Hematopoietic multipotent progenitor cell treated with erythropoietin and hydrocortisone succinate and interleukin-3 and kit ligand, for 15 days (in vitro differentiated cells): ENCODE data around the gene FNIP2.
"Not testable (repeated sequence)": the region's sequence is repeated elsewhere in the genome, so short reads cannot be mapped to it uniquely, and the experiment has no call there.

Source experiments
- DNase-seq: peaks from one replicate; pipeline ENCODE4 v3.0.0-alpha.2; 2015; ENCODE audit warnings: low spot score

FNIP2 gene

DNA sequence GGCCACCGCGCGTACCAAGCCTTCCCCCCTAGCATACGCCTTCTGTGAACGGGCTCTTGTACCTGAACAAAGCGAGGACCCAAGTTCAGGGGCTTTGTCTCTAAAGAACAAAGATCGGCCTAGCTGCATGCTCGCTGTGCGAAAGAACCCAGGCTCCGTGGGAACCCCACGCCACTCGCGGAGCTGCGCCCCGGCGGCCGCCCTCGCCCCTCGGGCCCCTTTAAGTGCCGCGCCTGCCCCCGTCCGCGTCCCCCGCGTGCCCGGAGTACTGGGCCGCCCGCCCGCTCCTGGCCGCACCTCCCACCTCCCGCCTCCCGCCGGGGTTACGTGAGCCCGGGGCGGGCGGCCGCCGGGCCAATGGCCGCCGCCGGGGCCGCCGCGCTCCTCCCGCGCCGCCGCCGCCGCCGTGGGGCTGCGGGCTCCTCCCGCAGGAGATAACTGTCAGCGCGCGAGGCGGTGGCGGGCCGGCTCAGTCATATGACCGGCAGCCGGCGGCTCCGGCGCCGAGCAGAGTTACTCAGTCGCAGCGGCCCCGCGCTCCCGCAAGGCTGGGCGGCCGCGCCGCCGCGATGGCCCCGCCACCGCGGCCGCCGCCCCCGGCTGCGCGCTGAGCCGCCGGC is at the start of gene FNIP2:
Gene FNIP2 (plus strand): TSS at position 472 of the 620 bp plus-strand sequence. CDS start 187 bp downstream, outside the sequence.
- DNase-seq: peak; percentile 84

DNA sequence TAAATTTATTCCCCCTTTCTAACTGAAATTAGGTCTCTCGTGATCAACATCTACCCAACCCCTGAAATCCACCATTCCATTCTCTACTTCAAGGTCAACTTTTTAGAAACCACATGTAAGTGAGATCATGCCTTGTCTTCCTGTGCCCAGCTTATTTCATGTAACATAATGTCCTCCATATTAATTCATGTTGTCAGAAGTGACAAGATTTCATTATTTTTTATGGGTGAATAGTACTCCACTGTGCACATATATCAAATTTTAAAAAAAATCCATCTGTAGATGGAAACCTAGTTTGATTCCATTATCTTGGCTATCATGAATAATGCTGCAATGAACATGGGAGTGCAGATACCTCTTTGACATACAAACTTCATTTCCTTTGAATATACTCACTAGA is 47.1 kb upstream of the FNIP2 start:
- DNase-seq: no peak

DNA sequence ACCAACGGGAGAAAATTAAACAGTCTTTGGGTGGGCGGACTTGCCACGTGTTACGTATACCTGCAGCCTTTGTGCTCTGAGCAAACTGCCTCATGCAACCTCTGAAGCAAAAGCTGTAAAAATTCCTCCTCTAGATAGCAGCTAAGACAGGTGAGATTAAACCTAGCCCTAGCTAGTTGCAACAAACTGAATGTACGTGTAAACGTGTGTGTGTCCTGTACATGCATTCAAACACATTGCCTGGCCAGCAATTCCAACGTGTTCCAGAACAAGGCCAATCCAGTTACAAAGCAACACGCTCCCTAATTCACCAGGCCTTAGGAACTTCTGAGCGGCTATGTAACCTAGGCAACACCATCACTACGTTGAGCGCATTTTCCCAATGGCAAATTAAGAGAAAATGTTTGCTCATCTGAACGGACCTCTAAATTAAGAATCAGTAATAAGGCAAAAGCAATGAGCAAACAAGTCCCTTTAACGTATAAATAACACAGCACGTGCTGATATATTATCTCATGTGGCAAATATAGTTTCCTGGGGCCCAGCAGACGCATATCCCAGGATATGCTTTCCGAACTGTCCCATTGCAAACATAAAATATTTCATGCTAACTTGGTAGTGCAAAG is 46.4 kb upstream of the FNIP2 start:
- DNase-seq: peak; percentile 18

DNA sequence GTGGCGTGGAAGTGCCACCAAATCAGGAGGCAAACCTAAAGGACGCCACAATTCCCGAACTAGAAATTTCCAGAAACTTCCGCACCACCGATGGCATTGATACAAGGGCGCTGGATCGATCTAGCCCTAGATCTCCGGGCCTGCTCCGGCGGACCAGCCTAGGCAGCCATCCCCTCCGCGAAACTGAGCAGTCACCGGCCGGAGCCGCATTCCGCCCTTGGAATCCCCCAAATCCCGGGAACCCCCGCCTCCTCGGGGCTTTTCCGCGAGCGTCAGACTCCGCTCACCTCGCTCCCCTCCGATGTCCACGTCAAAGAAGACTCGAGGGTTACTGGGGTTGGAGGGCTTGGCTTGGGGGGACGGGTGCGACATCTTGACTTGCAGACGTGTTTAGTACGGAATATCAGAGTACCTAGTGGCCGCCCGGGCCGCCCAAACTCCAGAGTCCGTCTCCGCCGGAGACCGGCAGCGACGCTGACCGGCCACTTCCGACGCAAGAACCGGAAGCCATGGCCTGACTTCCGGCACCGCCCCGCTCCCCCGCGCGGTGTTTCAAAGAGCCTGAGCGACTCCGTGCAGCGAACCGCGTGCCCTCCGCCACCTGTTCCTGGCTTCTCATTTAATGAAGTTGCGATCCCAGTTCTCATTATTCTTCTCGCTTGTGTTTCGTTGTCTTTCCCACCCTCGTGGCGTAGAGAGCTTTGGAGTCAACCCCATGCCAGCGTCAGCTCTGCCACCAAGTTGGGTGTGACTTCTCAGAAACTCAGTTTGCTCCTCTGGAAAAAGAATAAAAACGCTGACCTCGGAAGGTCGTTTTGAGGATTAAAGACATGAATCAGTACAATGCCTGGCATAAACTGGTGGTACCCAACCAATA is 45.7 kb upstream of the FNIP2 start, which contains the start of gene PPID:
Gene PPID (minus strand): TSS at position 480 of the 877 bp plus-strand sequence. CDS start 108 bp downstream, at position 372.
- DNase-seq: peak; percentile 82

DNA sequence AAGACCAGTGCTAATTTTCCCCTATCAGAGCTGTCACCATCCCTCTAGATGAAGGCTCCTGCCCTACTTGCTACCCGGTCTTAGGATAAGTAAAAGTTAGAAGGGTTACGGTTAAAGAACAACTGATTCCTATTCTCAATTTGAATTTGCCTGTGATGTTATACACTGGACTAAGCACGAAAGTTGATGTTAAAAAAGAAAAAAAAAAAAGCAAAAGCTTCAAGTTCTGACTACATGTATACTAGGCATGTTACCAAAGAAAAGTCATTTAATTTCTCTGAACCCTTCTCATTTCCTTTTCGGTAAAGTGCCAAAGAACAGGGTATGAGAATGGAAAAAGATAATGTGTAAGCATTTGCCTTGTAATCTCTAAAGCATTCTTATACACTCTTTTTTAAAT is 44.2 kb upstream of the FNIP2 start:
- no peak for DNase-seq

DNA sequence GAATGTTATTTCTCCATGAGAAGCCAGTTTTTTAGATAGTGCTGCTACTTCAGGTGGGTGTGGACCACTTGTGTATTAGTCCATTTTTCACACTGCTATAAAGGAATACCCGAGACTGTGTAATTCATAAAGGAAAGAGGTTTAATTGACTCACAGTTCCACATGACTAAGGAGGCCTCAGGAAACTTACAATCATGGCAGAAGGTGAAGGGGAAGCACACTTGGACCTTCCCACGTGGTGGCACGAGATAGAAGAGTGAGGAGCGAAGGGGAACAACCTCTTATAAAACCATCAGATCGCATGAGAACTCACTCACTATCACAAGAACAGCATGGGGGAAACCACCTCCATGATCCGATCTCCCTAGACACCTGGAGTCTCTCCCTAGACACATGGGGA is 42.2 kb upstream of the FNIP2 start:
- no peak for DNase-seq

DNA sequence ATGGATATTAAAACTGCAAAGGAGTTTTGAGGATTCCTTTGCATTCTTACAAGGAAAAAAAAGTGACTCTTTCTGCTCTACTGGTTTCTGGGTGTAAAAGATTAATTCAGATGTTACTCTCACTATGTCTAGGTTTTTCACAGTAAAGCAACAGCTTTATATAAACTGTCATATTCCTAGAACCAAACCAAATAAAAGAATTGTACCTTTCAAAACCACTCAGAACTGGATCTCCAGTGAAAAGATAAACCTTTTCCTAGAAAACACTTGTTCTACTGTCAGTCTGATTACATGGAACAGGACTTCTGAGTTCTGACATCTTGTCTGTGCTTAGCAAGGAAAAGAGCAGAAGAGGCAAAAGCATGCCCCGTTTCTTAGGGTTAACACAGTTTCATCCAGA is 40.6 kb upstream of the FNIP2 start:
- no peak for DNase-seq

DNA sequence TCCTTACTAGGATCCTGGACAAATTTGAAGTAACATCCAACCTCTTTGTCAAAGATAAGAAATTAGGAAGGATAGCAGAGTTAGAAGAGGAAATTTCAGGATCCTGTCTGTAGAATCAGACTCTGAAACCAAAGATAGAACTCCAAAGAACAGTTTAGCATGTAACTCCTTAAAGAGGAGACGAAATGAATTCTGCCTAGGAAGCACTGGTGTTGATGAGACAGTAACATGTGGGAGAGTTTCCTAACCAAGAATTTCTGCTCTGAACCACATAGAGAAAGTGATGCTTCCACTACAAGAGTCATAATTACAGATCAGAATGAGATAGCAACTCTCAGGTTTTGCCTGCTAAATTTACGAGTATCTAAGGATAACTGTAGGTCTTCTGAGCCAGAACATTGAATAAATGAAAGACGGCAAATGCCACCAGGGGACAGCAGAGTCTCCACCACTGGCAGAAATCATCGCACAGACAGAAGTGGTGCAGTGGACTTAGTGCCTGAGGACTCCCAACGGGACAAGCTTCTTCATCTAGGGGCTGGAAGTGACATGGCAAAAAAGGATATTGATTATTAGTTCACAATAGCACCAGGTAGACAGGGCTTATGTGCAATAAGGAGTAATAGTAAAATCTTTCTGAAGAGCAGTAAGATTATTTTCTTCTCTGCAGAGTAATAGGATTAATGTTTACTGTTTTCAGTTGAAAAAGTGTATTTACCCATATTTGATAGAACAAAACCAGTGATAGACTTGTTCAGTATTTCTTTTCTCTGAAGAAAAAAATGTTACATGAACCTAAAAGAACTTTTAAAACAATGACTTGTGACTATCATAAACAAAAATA is 38.9 kb upstream of the FNIP2 start:
- DNase-seq: peak; percentile 55

DNA sequence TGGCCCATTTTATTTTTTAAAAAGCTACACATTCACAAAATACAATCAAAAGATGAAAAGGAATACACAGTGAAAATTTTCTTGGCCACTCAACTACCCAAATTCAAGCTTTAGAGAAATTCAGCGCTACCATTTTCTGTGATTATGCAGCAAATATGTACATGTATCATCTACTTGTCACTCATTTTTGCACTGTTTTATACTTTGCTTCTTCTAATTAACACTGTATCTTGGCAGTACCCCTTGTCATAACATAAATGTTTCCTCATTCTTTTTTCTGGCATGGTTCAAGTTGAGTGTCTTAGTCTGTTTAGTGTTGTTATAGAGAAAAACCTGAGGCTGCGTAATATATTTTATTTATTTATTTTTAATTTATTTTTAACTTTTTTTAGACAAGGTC is 30.0 kb upstream of the FNIP2 start:
- DNase-seq: no peak

DNA sequence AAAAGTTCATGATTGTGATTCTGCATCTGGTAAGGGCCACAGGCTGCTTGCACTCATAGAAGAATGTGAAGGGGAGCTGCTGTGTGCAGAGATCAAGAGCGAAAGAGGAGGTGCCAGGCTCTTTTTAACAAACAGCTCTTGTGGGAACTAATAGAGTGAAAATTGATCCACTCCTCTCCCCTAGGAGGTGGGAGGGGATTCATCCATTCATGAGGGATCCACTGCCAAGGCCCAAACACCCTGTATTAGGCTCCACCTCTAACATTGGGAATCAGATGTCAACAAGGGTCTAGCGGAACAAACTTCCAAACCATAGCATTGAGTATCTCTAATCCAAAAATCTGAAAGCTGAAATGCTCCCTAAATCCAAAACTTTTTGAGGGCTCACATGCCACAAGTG is 29.2 kb upstream of the FNIP2 start:
- DNase-seq: no peak

DNA sequence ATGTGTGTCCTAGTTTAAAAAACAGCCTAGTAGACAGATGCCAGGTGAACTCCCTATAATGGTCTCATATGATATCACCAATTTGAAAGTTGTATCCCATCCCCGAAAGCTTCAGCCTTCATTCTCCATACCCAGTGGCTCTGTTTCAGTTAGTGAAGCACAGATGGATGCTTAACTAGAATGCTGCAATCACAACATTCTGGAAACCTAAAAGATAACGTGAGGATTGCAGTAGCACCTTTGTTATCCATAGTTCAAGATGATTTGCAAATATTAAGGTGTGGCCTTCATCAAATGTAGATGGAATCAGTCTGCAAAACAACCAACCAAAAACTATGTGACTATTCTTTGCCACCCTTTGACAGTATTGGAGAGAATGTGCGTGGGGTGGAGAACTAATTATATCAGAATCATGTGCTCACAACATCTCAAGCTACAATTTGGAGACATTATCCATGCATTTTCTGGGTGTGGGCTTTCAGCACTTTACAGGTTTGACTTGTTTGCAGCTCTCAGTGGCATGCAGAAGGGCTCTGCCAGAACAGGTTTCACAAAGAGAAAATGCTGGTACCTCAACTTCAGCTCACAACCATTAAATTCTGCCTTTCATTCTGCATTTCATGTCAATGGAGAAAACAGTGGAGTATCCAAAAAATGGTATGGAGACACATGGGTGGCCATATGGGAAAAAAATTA is 27.4 kb upstream of the FNIP2 start:
- DNase-seq: no peak

DNA sequence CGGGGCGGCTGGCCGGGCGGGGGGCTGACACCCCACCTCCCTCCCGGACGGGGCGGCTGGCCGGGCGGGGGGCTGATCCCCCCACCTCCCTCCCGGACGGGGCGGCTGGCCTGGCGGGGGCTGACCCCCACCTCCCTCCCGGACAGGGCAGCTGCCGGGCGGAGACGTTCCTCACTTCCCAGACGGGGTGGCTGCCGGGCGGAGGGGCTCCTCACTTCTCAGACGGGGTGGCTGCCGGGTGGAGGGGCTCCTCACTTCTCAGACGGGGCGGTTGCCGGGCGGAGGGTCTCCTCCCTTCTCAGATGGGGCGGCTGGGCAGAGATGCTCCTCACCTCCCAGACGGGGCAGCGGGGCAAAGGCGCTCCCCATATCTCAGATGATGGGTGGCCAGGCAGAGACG is 22.3 kb upstream of the FNIP2 start:
- not testable (repeated sequence) for DNase-seq

DNA sequence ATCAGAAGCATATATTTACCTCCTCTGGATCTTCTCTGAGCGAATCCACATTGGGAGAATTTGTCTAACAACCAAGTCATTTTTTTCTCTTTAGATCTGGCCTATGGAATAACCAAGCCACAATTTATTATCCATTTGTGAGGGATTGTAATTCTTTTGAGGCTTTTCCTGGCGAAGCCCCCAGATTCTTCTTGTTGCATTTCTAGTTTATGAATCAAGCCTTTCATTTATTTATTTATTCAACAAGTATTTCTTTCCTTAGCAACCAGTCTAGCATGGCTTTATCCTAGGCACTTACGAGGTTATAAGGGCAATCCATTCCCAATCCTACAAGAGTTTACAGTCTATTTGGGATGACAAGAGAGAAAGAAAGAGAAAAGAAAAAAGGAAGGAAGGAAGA is 18.4 kb upstream of the FNIP2 start:
- DNase-seq: no peak

DNA sequence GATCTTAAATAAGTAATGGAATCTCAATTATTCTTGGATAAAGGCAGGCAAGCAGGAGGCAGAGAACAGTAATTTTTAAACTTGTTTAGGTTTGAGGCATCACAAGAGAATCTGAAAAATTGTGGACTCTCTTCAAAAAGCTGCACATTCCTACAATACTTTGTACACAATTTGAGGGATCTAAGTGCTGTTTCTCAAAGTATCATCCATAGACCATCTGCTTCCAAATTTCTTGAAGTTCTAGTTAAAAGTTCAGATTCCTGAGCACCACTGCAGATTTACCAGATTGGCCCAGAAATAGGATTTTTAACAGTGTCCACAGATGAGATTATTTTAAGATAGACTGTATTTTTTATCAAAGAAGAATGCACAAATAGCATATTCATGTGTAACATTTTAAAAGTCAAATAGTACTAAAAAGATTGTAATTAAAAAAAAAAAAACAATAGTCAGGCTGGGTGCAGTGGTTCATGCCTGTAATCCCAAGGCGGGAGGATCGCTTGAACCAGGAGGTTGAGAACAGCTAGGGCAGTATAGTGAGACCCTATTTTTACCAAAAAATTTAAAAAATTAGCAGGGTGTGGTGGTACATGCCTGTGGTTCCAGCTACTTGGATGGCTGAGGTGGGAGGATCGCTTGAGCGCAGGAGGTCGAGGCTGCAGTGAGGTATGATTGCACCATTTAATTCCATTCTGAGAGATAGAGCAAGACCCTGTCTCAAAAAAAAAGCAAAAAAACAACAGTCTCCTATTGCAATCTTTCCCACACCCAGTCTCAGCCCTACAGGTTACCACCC is 14.2 kb upstream of the FNIP2 start:
- DNase-seq: no peak

DNA sequence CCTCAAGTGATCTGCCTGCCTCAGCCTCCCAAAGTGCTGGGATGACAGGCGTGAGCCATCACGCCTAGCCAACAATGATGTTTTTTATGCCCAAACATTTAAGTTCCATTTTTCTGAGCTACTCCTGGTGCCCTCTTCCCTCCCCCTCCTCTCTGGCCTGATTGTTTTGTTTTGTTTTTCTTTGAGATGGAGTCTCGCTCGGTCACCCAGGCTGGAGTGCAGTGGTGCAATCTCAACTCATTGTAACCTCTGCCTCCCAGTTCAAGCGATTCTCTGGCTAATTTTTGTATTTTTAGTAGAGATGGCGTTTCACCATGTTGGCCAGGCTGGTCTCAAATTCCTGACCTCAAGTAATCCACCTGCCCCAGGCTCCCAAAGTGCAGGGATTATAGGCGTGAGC is 13.0 kb upstream of the FNIP2 start:
- not testable (repeated sequence) for DNase-seq

DNA sequence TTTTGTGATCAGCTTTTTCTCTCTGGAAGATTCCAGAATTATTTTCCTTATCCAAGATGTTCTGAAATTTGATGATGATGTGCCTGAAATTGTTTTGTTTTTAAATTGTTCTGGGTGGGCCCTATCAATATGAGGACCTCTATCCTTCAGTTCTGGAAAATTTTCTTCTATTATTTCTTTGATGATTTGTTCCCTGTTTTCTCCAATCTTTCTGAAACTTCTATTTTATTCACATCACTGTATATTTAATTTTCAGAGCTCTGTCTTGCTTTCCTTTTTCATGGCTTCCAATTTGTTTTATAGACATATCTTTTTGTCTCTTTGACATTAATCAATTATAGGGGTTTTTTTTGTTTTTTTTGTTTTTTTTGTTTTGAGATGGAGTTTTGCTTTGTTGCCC is 12.2 kb upstream of the FNIP2 start:
- DNase-seq: no peak

DNA sequence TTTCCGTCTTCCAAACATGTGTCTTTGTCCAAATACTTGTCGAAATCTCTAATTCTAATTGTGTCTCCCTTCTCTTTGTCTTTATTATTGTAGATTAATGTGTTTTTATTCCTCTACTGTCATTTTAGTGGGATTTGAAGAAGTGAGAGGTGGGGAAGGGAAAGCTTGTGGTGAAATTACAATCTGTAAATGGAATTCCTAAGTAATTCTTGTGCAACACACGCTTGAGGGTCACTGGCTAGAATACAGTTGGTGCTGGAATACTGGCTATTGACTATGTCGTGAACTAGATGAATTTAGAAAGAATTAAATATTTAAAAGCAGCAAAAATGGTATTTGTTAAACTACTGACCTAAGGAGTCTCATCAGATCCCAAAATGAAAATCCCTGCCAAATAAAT is 10.7 kb upstream of the FNIP2 start:
- DNase-seq: no peak

DNA sequence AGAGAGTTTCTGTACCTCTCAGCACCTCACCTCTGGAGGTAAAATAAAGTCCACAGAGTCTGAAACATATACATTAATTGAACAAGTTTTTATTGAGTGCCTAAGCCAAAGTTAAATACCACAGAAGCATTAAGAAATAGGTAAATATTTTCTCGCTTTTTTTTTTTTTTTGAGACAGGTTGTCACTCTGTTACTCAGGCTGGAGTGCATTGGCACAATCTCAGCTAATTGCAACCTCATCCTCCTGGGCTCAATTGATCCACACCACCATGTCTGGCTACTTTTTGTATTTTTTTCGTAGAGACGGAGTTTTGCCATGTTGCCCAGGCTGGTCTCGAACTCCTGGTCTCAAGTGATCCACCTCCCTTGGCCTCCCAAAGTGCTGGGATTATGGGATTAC is 10.1 kb upstream of the FNIP2 start:
- no peak for DNase-seq

DNA sequence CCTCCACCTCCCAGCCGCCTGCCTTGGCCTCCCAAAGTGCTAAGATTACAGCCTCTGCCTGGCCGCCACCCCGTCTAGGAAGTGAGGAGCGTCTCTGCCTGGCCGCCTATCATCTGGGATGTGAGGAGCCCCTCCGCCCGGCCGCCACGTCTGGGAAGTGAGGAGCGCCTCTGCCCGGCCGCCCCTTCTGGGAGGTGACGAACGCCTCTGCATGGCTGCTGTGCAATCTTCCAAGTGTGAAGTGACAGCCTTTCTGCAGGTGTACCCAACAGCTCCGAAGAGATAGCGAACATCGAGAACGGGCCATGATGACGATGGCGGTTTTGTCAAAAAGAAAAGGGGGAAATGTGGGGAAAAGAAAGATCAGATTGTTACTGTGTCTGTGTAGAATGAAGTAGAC is 9.3 kb upstream of the FNIP2 start:
- not testable (repeated sequence) for DNase-seq

DNA sequence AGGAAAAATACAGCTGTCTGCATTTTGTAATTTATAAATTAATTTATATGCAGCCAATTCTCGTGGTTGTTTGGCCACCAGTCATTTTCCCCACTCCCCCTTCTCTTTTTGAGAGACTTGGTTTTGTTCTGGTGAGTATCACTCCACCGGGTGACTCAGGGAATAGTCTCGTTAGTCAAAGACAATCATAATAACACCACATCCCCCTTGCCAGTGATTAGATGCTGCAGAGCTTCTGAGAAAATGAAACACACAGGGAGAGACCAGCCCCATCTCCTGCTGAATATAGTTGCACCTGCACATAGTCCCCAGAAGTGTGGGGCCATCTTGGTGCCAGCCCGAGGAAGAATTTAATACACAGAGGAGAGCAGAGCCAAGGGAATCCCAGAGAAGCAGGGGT is 8.0 kb upstream of the FNIP2 start:
- no peak for DNase-seq

DNA sequence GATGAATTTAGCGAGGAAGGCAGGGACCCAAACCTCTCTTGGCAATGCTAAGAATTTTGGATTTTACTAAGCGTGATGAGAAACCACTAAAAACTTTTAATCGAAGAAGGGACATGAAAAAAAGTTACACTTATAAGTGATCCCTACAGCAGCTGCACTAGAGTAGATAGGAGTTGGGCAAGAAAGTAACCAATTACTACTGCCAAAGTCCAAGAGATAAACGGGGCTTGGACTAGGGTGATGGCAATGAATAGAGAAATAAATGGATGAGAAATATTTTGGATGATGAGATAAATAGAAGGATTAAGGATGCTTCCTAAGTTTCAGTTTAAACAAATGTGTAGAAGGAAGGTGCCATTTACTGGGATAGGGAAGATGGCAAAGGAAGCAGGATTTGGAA is 6.3 kb upstream of the FNIP2 start:
- peak; percentile 27 for DNase-seq
